KMS-11 (cell line): ENCODE data around the gene GPRIN3.

Source experiments
- H2AFZ ChIP-seq: fragments of 200-600 bp; sonication (generic); 2 replicates; pipeline ENCODE4 v1.6.1; 2016; ENCODE audit warnings: antibody characterized with exemption, mixed run types, low read depth
- H3K27ac ChIP-seq: fragments of 200-600 bp; sonication (generic); 2 replicates; pipeline ENCODE4 v1.6.1; 2016; ENCODE audit warnings: mild to moderate bottlenecking, mixed run types
- H3K27me3 ChIP-seq: fragments of 200-600 bp; sonication (generic); 2 replicates; pipeline ENCODE4 v1.6.1; 2017; ENCODE audit warnings: mild to moderate bottlenecking, low read depth, mixed run types, moderate library complexity; ENCODE audit not compliant: insufficient read depth
- H3K36me3 ChIP-seq: fragments of 200-600 bp; sonication (generic); 2 replicates; pipeline ENCODE4 v1.6.1; 2017; ENCODE audit warnings: mild to moderate bottlenecking, mixed run types; ENCODE audit not compliant: insufficient read depth
- H3K4me1 ChIP-seq: fragments of 200-600 bp; sonication (generic); 2 replicates; pipeline ENCODE4 v1.6.1; 2016; ENCODE audit warnings: mild to moderate bottlenecking, low read depth, mixed run types; ENCODE audit not compliant: poor library complexity, severe bottlenecking
- H3K4me2 ChIP-seq: fragments of 200-600 bp; sonication (generic); 2 replicates; pipeline ENCODE4 v1.7.0; 2016; ENCODE audit warnings: mild to moderate bottlenecking, mixed run types
- H3K4me3 ChIP-seq: fragments of 200-600 bp; sonication (generic); IDR thresholded peaks from 2 replicates; pipeline ENCODE4 v1.6.1; 2017; ENCODE audit warnings: low read depth, low read length, mixed read lengths; ENCODE audit not compliant: insufficient read depth
- H3K79me2 ChIP-seq: fragments of 200-600 bp; sonication (generic); 2 replicates; pipeline ENCODE4 v1.6.1; 2016; ENCODE audit warnings: low read depth, mixed run types; ENCODE audit not compliant: insufficient read depth
- H3K9ac ChIP-seq: fragments of 200-600 bp; sonication (generic); 2 replicates; pipeline ENCODE4 v1.6.1; 2016; ENCODE audit warnings: mild to moderate bottlenecking, mixed run types
- H4K20me1 ChIP-seq: fragments of 200-600 bp; sonication (generic); 2 replicates; pipeline ENCODE4 v1.6.1; 2016; ENCODE audit warnings: mild to moderate bottlenecking, mixed run types; ENCODE audit not compliant: insufficient read depth
- TF ChIP-seq, protein P1 (sequence below): fragments of 200-600 bp; sonication (generic); conservative IDR thresholded peaks from 2 replicates; pipeline ENCODE4 v1.6.1; 2017; ENCODE audit warnings: low read depth, mild to moderate bottlenecking, antibody characterized with exemption, low read length, moderate library complexity, mixed read lengths

The GPRIN3 gene

GRCh38 chr4:89267392-89267791 lies 40.2 kb downstream of the GPRIN3 start:
- peaks cover 69% of the 10 kb centered on the region for H3K79me2 ChIP-seq
- H3K4me3 ChIP-seq, result no peak overlapping the region
- H3K27ac ChIP-seq, result no peak overlapping the region
- H3K4me2 ChIP-seq, result no peak overlapping the region
- H3K27me3 ChIP-seq, result no peaks in the 10 kb centered on the region
- no peak overlapping the region for H2AFZ ChIP-seq
- no peaks in the 10 kb centered on the region for H3K36me3 ChIP-seq
- no peak overlapping the region for H3K9ac ChIP-seq
- H4K20me1 ChIP-seq, result no peaks in the 10 kb centered on the region
- peaks cover 24% of the 10 kb centered on the region for H3K4me1 ChIP-seq
- TF ChIP-seq, protein P1, sequence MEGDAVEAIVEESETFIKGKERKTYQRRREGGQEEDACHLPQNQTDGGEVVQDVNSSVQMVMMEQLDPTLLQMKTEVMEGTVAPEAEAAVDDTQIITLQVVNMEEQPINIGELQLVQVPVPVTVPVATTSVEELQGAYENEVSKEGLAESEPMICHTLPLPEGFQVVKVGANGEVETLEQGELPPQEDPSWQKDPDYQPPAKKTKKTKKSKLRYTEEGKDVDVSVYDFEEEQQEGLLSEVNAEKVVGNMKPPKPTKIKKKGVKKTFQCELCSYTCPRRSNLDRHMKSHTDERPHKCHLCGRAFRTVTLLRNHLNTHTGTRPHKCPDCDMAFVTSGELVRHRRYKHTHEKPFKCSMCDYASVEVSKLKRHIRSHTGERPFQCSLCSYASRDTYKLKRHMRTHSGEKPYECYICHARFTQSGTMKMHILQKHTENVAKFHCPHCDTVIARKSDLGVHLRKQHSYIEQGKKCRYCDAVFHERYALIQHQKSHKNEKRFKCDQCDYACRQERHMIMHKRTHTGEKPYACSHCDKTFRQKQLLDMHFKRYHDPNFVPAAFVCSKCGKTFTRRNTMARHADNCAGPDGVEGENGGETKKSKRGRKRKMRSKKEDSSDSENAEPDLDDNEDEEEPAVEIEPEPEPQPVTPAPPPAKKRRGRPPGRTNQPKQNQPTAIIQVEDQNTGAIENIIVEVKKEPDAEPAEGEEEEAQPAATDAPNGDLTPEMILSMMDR, result no peak

- H2AFZ ChIP-seq, result no peak overlapping the region
- no peak overlapping the region for H3K4me3 ChIP-seq
- no peaks in the 10 kb centered on the region for H4K20me1 ChIP-seq
- TF ChIP-seq, protein P1, result no peak
- H3K4me1 ChIP-seq, result peaks cover 22% of the 10 kb centered on the region
- H3K27me3 ChIP-seq, result no peaks in the 10 kb centered on the region
- H3K36me3 ChIP-seq, result no peaks in the 10 kb centered on the region
- H3K27ac ChIP-seq, result no peak overlapping the region
- no peak overlapping the region for H3K9ac ChIP-seq
- H3K79me2 ChIP-seq, result peaks cover 74% of the 10 kb centered on the region
- H3K4me2 ChIP-seq, result no peak overlapping the region
Measured at GRCh38 chr4:89266128-89266527, 41.5 kb downstream of the GPRIN3 start.

DNA sequence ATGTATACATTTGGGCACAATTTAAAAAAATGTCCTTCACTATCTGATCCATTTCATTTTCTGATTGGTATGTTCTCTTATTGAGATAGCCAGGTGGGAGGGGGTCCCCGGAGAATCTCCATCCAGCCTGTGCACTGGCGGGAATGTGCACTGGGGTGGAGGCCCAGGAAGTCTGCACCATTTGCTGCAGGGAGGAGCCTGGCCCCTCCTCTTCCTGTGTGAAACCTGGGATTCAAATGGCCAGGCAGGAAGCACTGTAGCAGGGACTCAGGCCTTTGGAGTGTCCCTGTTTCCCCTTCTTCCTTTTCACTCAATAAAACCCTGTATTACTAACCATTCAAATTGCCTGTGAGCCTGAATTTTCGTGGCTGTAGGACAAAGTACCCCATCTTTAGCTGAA lies 44.3 kb downstream of the GPRIN3 start:
- TF ChIP-seq, protein P1, result no peak
- Histone ChIP-seq H3K27ac (no peak overlapping the region), H3K36me3 (no peaks in the 10 kb centered on the region), H4K20me1 (no peaks in the 10 kb centered on the region), H3K27me3 (no peaks in the 10 kb centered on the region), H2AFZ (no peak overlapping the region), H3K9ac (no peak overlapping the region), H3K4me2 (no peak overlapping the region), H3K4me3 (no peak overlapping the region), H3K79me2 (peaks cover 76% of the 10 kb centered on the region), H3K4me1 (peaks cover 38% of the 10 kb centered on the region)

DNA sequence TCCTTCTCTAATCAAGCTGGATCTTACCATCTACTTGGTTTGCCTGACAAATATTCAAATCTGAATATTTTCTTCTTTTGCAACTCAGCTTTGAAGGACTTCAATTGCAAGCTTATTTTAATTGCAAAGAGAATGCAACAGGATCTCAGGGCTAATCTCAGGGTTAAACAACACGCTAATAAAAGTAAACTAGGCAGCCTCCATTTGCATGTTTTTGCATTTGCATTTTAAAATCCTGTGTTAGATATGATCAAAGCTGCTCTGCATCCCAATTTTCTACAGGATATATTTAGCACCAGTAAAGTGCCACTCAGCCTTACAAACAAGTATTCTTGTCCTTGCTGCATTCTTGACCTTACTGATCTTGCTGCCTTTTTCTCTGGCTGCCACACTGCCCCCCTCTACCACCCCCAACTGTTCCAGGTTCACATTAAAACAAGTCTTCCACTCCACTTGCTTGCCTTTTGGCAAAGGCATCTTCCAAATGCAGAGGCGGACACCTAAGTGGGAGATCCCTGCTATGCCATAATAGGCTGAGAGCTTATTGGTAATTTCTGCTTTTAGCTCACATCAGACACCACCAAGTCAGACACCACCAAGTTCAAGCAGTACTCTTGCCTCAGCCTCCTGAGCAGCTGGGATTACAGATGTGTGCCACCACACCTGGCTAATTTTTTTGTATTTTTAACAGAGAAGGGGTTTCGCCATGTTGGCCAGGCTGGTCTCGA lies 48.1 kb downstream of the GPRIN3 start:
- Histone ChIP-seq H3K9ac (no peak overlapping the region), H3K79me2 (peaks cover 72% of the 10 kb centered on the region), H3K4me2 (no peak overlapping the region), H3K27ac (no peak overlapping the region), H3K4me3 (no peak overlapping the region), H3K27me3 (no peaks in the 10 kb centered on the region), H3K4me1 (peaks cover 71% of the 10 kb centered on the region), H3K36me3 (no peaks in the 10 kb centered on the region), H2AFZ (no peak overlapping the region), H4K20me1 (no peaks in the 10 kb centered on the region)
- TF ChIP-seq, protein P1, result no peak
